IMR-90 (cell line): ENCODE measurements around the gene NFKBIZ. TPM values are rescaled to one million over a fixed set of nuclear protein-coding genes. Genes with fewer than 3 reads are reported as not detected.

ENCODE experiments used
- ATAC-seq: fragments of 200-7000 bp; cut with Tn5 transposase; 2 replicates; pipeline ENCODE4 v1.9.1; 2020; ENCODE audit warnings: low read depth, mild to moderate bottlenecking, moderate library complexity
- BruUV-seq: library from RNA; stranded (reverse); fragments of 400-500 nt; replicated peaks from 2 replicates; lab custom pipeline; 2021; lab: Mats Ljungman, UMichigan
- CTCF ChIA-PET: fragments of 300-600 bp; formaldehyde crosslinking; extraction: SDS; loops from one replicate; lab custom pipeline; 2021; ENCODE audit warnings: antibody characterized with exemption; lab: Yijun Ruan, JAX
- POLR2A ChIA-PET: fragments of 300-600 bp; sonication (Branson Sonifier 250); formaldehyde crosslinking; loops from one replicate; lab custom pipeline; 2022; ENCODE audit warnings: antibody characterized with exemption; ENCODE audit not compliant: unreplicated experiment; lab: Charles Lee
- DNase-seq: peaks from one replicate; pipeline ENCODE4 v3.0.0; 2013
- H2AFZ ChIP-seq: replicated peaks from 2 replicates; pipeline ENCODE3; 2013; ENCODE audit warnings: low read length, mild to moderate bottlenecking; ENCODE audit not compliant: poor library complexity
- H2AK5ac ChIP-seq: 2 replicates; pipeline ENCODE4 v1.6.1; 2013; ENCODE audit warnings: low read depth, low read length, inconsistent platforms
- H2AK9ac ChIP-seq: replicated peaks from 2 replicates; pipeline ENCODE3; 2013; ENCODE audit warnings: mild to moderate bottlenecking, low read depth, low read length, moderate library complexity; ENCODE audit not compliant: poor library complexity
- H2BK120ac ChIP-seq: 2 replicates; pipeline ENCODE4 v1.6.1; 2013; ENCODE audit warnings: low read depth, low read length, inconsistent platforms
- H2BK15ac ChIP-seq: 3 replicates; pipeline ENCODE4 v1.6.1; 2013; ENCODE audit warnings: low read depth, low read length, inconsistent platforms
- H2BK20ac ChIP-seq: 2 replicates; pipeline ENCODE4 v1.6.1; 2013; ENCODE audit warnings: low read depth, mild to moderate bottlenecking, inconsistent platforms, low read length, moderate library complexity
- H2BK5ac ChIP-seq: 2 replicates; pipeline ENCODE4 v1.6.1; 2013; ENCODE audit warnings: mild to moderate bottlenecking, low read depth, low read length, inconsistent platforms; ENCODE audit not compliant: poor library complexity, severe bottlenecking
- H3K14ac ChIP-seq: replicated peaks from 2 replicates; pipeline ENCODE4 v1.6.1; 2013; ENCODE audit warnings: low read depth, low read length, inconsistent platforms
- H3K18ac ChIP-seq: 2 replicates; pipeline ENCODE4 v1.6.1; 2013; ENCODE audit warnings: low read depth, low read length, control low read depth
- H3K23ac ChIP-seq: 2 replicates; pipeline ENCODE4 v1.6.1; 2013; ENCODE audit warnings: low read depth, low read length, inconsistent platforms
- H3K27ac ChIP-seq: 2 replicates; pipeline ENCODE4 v1.5.1; 2013; ENCODE audit warnings: mild to moderate bottlenecking, control low read depth, low read length; ENCODE audit not compliant: insufficient read depth
- H3K27me3 ChIP-seq: 2 replicates; pipeline ENCODE4 v1.6.1; 2013; ENCODE audit warnings: low read length; ENCODE audit not compliant: control insufficient read depth, insufficient read depth
- H3K36me3 ChIP-seq: 2 replicates; pipeline ENCODE4 v1.6.1; 2013; ENCODE audit warnings: low read length, mixed read lengths; ENCODE audit not compliant: control insufficient read depth, insufficient read depth
- H3K4ac ChIP-seq: 2 replicates; pipeline ENCODE4 v1.6.1; 2013; ENCODE audit warnings: low read depth, low read length, inconsistent platforms
- H3K4me1 ChIP-seq: 2 replicates; pipeline ENCODE4 v1.6.1; 2013; ENCODE audit warnings: low read length, mixed read lengths; ENCODE audit not compliant: control insufficient read depth, insufficient read depth
- H3K4me2 ChIP-seq: 2 replicates; pipeline ENCODE4 v1.6.1; 2013; ENCODE audit warnings: low read depth, mild to moderate bottlenecking, control low read depth, low read length, moderate library complexity
- H3K4me3 ChIP-seq: 2 replicates; pipeline ENCODE4 v1.5.1; 2013; ENCODE audit warnings: low read depth, mild to moderate bottlenecking, control low read depth, low read length, moderate library complexity; ENCODE audit not compliant: insufficient read depth
- H3K56ac ChIP-seq: 2 replicates; pipeline ENCODE4 v1.6.1; 2013; ENCODE audit warnings: low read length, inconsistent platforms; ENCODE audit not compliant: insufficient read depth; ENCODE audit errors: extremely low read depth
- H3K79me1 ChIP-seq, 2 experiments: 2 replicates each; pipeline ENCODE4 v1.6.1; 2013; ENCODE audit warnings: low read length in 2 of 2, inconsistent platforms in 1 of 2, low read depth in 1 of 2
- H3K9ac ChIP-seq: 2 replicates; pipeline ENCODE4 v1.6.1; 2013; ENCODE audit warnings: low read depth, low read length, control low read depth
- H3K9me1 ChIP-seq: 2 replicates; pipeline ENCODE4 v1.6.1; 2013; ENCODE audit warnings: low read length, inconsistent platforms; ENCODE audit not compliant: insufficient read depth
- H3K9me3 ChIP-seq: 2 replicates; pipeline ENCODE4 v1.6.1; 2013; ENCODE audit warnings: low read length; ENCODE audit not compliant: control insufficient read depth, insufficient read depth
- H4K20me1 ChIP-seq: 2 replicates; pipeline ENCODE4 v1.6.1; 2013; ENCODE audit warnings: low read length, inconsistent platforms; ENCODE audit not compliant: insufficient read depth
- H4K5ac ChIP-seq: 2 replicates; pipeline ENCODE4 v1.6.1; 2013; ENCODE audit warnings: mild to moderate bottlenecking, low read depth, low read length, control low read depth
- H4K8ac ChIP-seq, 2 experiments: 2 replicates each; pipeline ENCODE4 v1.6.1; 2013; ENCODE audit warnings: low read depth in 2 of 2, low read length in 2 of 2, control low read depth in 1 of 2, inconsistent platforms in 1 of 2
- H4K91ac ChIP-seq: 2 replicates; pipeline ENCODE4 v1.6.1; 2013; ENCODE audit warnings: low read depth, low read length, inconsistent platforms; ENCODE audit not compliant: insufficient read depth
- CEBPB ChIP-seq: IDR thresholded peaks from 2 replicates; pipeline ENCODE4 v1.6.1; 2012; ENCODE audit warnings: low read depth, low read length, improper control_type of control experiment
- MXI1 ChIP-seq: IDR thresholded peaks from 2 replicates; pipeline ENCODE4 v1.6.1; 2012; ENCODE audit warnings: low read depth, mild to moderate bottlenecking, low read length, moderate library complexity, borderline replicate concordance
- WGBS, 2 experiments: methylation state at CpG; one replicate each; pipeline versions ENCODE4 v1.1.5 to v1.1.7; 2013; ENCODE audit warnings: missing lambda C conversion rate in 2 of 2; ENCODE audit not compliant: insufficient read length in 1 of 2; ENCODE audit errors: extremely low coverage in 2 of 2; 5-methylcytosine and 5-hydroxymethylcytosine counted together
- dilution Hi-C: fragments of 300-500 bp; cut with HindIII; formaldehyde crosslinking; loops from one replicate; pipeline ENCODE4 v1.14.3; 2018; ENCODE audit warnings: low sequenced_read_pairs; ENCODE audit not compliant: unreplicated experiment
- in situ Hi-C: fragments of 300-500 bp; cut with MboI; formaldehyde crosslinking; loops from 3 replicates; pipeline ENCODE4 v1.14.3; 2019; ENCODE audit warnings: low sequenced_read_pairs, inconsistent platforms, mixed read lengths
- intact Hi-C: fragments of 100-400 bp; cut with micrococcal nuclease; formaldehyde crosslinking; loops from 2 replicates; pipeline ENCODE4 v1.10.0; 2022
- polyA plus RNA-seq, 3 experiments: library from polyadenylated mRNA; depleted of rRNA; stranded (reverse); fragments of >200 nt; gene quantifications; 2 replicates each; pipeline ENCODE4 v1.2.3, GENCODE V29; 2012; ENCODE audit warnings: low replicate concordance in 1 of 3
- total RNA-seq: library from RNA; depleted of rRNA; stranded (reverse); fragments of >200 nt; gene quantifications from 2 replicates; pipeline ENCODE4 v1.2.3, GENCODE V29; 2012

NFKBIZ gene
- total and polyA plus RNA-seq, 2 of the 4 experiments (the other 2 are of a cell fraction), result 35.0 to 40.9 TPM

- Histone ChIP-seq H3K9me3 (no peaks in the 10 kb centered on the region), H3K4me1 (peaks cover 8% of the 10 kb centered on the region), H3K23ac (no peak overlapping the region), H3K4me3 (no peak overlapping the region), H3K36me3 (peaks cover 4% of the 10 kb centered on the region; the same call in 1 of the 2 replicates), H2BK120ac (no peak overlapping the region; the same call in 1 of the 2 replicates), H2BK5ac (peak overlapping the region; percentile 60), H3K79me1 (no peaks in the 10 kb centered on the region), H3K4ac (no peak overlapping the region), H2AK9ac (no peak overlapping the region), H3K9me1 (no peaks in the 10 kb centered on the region), H3K4me2 (peak overlapping the region; percentile 36), H4K91ac (no peak overlapping the region; the same call in 1 of the 2 replicates), H3K56ac (no peak overlapping the region), H3K27ac (peak overlapping the region; percentile 61), H3K27me3 (no peaks in the 10 kb centered on the region), H4K5ac (peak overlapping the region; percentile 44; the same call in 1 of the 2 replicates), H2BK15ac (peak overlapping the region; percentile 36; the same call in 1 of the 3 replicates), H2AFZ (no peak overlapping the region), H3K18ac (peak overlapping the region; percentile 60; the same call in 1 of the 2 replicates), H2BK20ac (peak overlapping the region; percentile 22; the same call in 1 of the 2 replicates), H3K9ac (no peak overlapping the region), H3K14ac (0 out of 2 replicates have a peak overlapping the region, but pooled peaks have one; percentile 14), H4K8ac (0 out of 4 replicates have a peak overlapping the region, but pooled peaks of 1 of the 2 experiments have one; percentile 40), H2AK5ac (no peak overlapping the region), H4K20me1 (peaks cover 3% of the 10 kb centered on the region; the same call in 1 of the 2 replicates)
- DNase-seq (peak; percentile 57), ATAC-seq (0 out of 2 replicates have a peak, but pooled peaks have one; percentile 21)
- no CpG with 5 or more reads among the region's 5 CpGs for WGBS, 2 experiments
- ChIA-PET POLR2A (no interaction called here), CTCF (interaction anchor here (0.7 kb wide), 1 partner anchor 15 kb away, joined by 3 read pairs; no protein-coding TSS in a partner anchor)
- in situ Hi-C loops, result no loop called here
- no TSS peak for BruUV-seq
- TF ChIP-seq MXI1 (no peak), CEBPB (peak; percentile 54; the same call in 1 of the 2 replicates)
- dilution Hi-C loops, result no loop called here
- intact Hi-C loops, result loop anchor here (5.0 kb wide), 1 partner anchor 221 kb away; no protein-coding TSS in a partner anchor
Measured at GRCh38 chr3:101865751-101866509, 16.6 kb downstream of the NFKBIZ start.
